HEK293 (cell line): ENCODE data around the gene ERMARD.
A peak's percentile ranks its signal among the peaks of the same experiment; 100 is the strongest.

Source experiments
- CTCF ChIA-PET: fragments of 350-600 bp; formaldehyde crosslinking; extraction: SDS; loops from one replicate; lab custom pipeline; 2021; ENCODE audit warnings: antibody characterized with exemption; lab: Yijun Ruan, JAX
- POLR2A ChIA-PET: fragments of 300-600 bp; formaldehyde crosslinking; extraction: SDS; loops from one replicate; lab custom pipeline; 2020; ENCODE audit warnings: antibody characterized with exemption, inconsistent platforms; lab: Yijun Ruan, JAX
- H3K27ac ChIP-seq: fragments of 200-500 bp; sonication (Bioruptor generic); 2 replicates; pipeline ENCODE4 v1.5.1; 2014; ENCODE audit warnings: low read depth, low read length, control low read depth, inconsistent platforms; ENCODE audit errors: extremely low read depth
- H3K36me3 ChIP-seq, 2 experiments: fragments of 200-500 bp in 1 of 2; sonication (Bioruptor generic) in 1 of 2; 1 replicate in 1 of 2; 2 replicates in 1 of 2; pipeline ENCODE4 v1.5.1; 2014 to 2017; ENCODE audit warnings: inconsistent platforms in 2 of 2, low read length in 2 of 2; ENCODE audit not compliant: control insufficient read depth in 2 of 2, insufficient read depth in 1 of 2
- H3K4me1 ChIP-seq: fragments of 200-500 bp; sonication (Bioruptor generic); 2 replicates; pipeline ENCODE4 v1.5.1; 2014; ENCODE audit warnings: mild to moderate bottlenecking, low read length, inconsistent platforms; ENCODE audit not compliant: control insufficient read depth, insufficient read depth
- H3K4me3 ChIP-seq: 2 replicates; pipeline ENCODE4 v1.5.1; 2011; ENCODE audit warnings: low read depth, mild to moderate bottlenecking, control low read depth, low read length, moderate library complexity
- H3K9me3 ChIP-seq: fragments of 200-500 bp; sonication (Bioruptor generic); 2 replicates; pipeline ENCODE4 v1.5.1; 2014; ENCODE audit warnings: low read depth, low read length, inconsistent platforms; ENCODE audit not compliant: control insufficient read depth, insufficient read depth
- FEZF1 ChIP-seq: fragments of 450-650 bp; formaldehyde crosslinking; IDR thresholded peaks from 2 replicates; pipeline ENCODE4 v1.5.1; 2016; ENCODE audit warnings: missing biosample characterization, missing genetic modification characterization
- GFI1B ChIP-seq: fragments of 450-650 bp; formaldehyde crosslinking; IDR thresholded peaks from 2 replicates; pipeline ENCODE4 v1.5.1; 2016; ENCODE audit warnings: missing biosample characterization, missing genetic modification characterization
- GLIS1 ChIP-seq: fragments of 450-650 bp; formaldehyde crosslinking; IDR thresholded peaks from 2 replicates; pipeline ENCODE4 v1.5.1; 2016; ENCODE audit warnings: missing biosample characterization, missing genetic modification characterization
- HOXA7 ChIP-seq: sonication (generic); formaldehyde crosslinking; IDR thresholded peaks from 2 replicates; pipeline ENCODE4 v1.8.1; 2022; ENCODE audit warnings: missing genetic modification reagents, borderline replicate concordance
- IKZF3 ChIP-seq: fragments of 450-650 bp; IDR thresholded peaks from 2 replicates; pipeline ENCODE4 v1.5.0; 2018; ENCODE audit warnings: missing biosample characterization, mild to moderate bottlenecking, missing genetic modification characterization, moderate library complexity
- KLF7 ChIP-seq: fragments of 450-650 bp; formaldehyde crosslinking; IDR thresholded peaks from 2 replicates; pipeline ENCODE4 v1.5.1; 2016; ENCODE audit warnings: missing biosample characterization, missing genetic modification characterization, borderline replicate concordance
- OVOL3 ChIP-seq: fragments of 450-650 bp; formaldehyde crosslinking; IDR thresholded peaks from 2 replicates; pipeline ENCODE4 v1.5.1; 2016; ENCODE audit warnings: missing biosample characterization, missing genetic modification characterization
- SCRT1 ChIP-seq: fragments of 450-650 bp; formaldehyde crosslinking; IDR thresholded peaks from 2 replicates; pipeline ENCODE4 v1.5.1; 2016; ENCODE audit warnings: missing biosample characterization, missing genetic modification characterization, borderline replicate concordance
- SCRT2 ChIP-seq: fragments of 450-650 bp; formaldehyde crosslinking; IDR thresholded peaks from 2 replicates; pipeline ENCODE4 v1.5.1; 2016; ENCODE audit warnings: missing biosample characterization, missing genetic modification characterization
- SP7 ChIP-seq: fragments of 450-650 bp; formaldehyde crosslinking; IDR thresholded peaks from 2 replicates; pipeline ENCODE4 v1.5.1; 2016; ENCODE audit warnings: missing biosample characterization, missing genetic modification characterization
- YY2 ChIP-seq: fragments of 450-650 bp; formaldehyde crosslinking; IDR thresholded peaks from 2 replicates; pipeline ENCODE4 v1.5.1; 2016; ENCODE audit warnings: missing biosample characterization, missing genetic modification characterization
- ZBTB20 ChIP-seq: fragments of 450-650 bp; formaldehyde crosslinking; IDR thresholded peaks from 2 replicates; pipeline ENCODE4 v1.5.1; 2016; ENCODE audit warnings: missing biosample characterization, missing genetic modification characterization
- ZBTB8A ChIP-seq: fragments of 450-650 bp; formaldehyde crosslinking; IDR thresholded peaks from 2 replicates; pipeline ENCODE4 v1.5.1; 2016; ENCODE audit warnings: missing biosample characterization, missing genetic modification characterization
- ZFP41 ChIP-seq: fragments of 450-650 bp; formaldehyde crosslinking; IDR thresholded peaks from 2 replicates; pipeline ENCODE4 v1.5.1; 2016; ENCODE audit warnings: missing biosample characterization, missing genetic modification characterization, borderline replicate concordance
- ZNF133 ChIP-seq: fragments of 450-650 bp; formaldehyde crosslinking; IDR thresholded peaks from 2 replicates; pipeline ENCODE4 v1.5.1; 2016; ENCODE audit warnings: missing biosample characterization, missing genetic modification characterization
- ZNF239 ChIP-seq: fragments of 450-650 bp; formaldehyde crosslinking; IDR thresholded peaks from 2 replicates; pipeline ENCODE4 v1.5.1; 2016; ENCODE audit warnings: missing biosample characterization, missing genetic modification characterization
- ZNF266 ChIP-seq: fragments of 450-650 bp; formaldehyde crosslinking; IDR thresholded peaks from 2 replicates; pipeline ENCODE4 v1.5.1; 2016; ENCODE audit warnings: missing biosample characterization, missing genetic modification characterization, low read depth
- ZNF341 ChIP-seq: fragments of 450-650 bp; formaldehyde crosslinking; IDR thresholded peaks from 2 replicates; pipeline ENCODE4; 2016; ENCODE audit warnings: low read depth, missing biosample characterization, missing genetic modification characterization
- ZNF366 ChIP-seq: fragments of 450-650 bp; formaldehyde crosslinking; conservative IDR thresholded peaks from 2 replicates; pipeline ENCODE4 v1.5.1; 2016; ENCODE audit warnings: missing biosample characterization, missing genetic modification characterization
- ZNF391 ChIP-seq: fragments of 450-650 bp; formaldehyde crosslinking; IDR thresholded peaks from 2 replicates; pipeline ENCODE4 v1.5.1; 2016; ENCODE audit warnings: low read depth, missing biosample characterization, missing genetic modification characterization, borderline replicate concordance
- ZNF549 ChIP-seq: fragments of 450-650 bp; IDR thresholded peaks from 2 replicates; pipeline ENCODE4 v1.5.1; 2018; ENCODE audit warnings: missing biosample characterization, missing genetic modification characterization, mild to moderate bottlenecking, inconsistent platforms, moderate library complexity
- ZNF600 ChIP-seq: fragments of 450-650 bp; formaldehyde crosslinking; IDR thresholded peaks from 2 replicates; pipeline ENCODE4 v1.5.1; 2016; ENCODE audit warnings: missing biosample characterization, missing genetic modification characterization
- ZNF623 ChIP-seq: fragments of 450-650 bp; formaldehyde crosslinking; IDR thresholded peaks from 2 replicates; pipeline ENCODE4 v1.5.1; 2016; ENCODE audit warnings: missing biosample characterization, missing genetic modification characterization
- ZNF629 ChIP-seq: fragments of 450-650 bp; formaldehyde crosslinking; IDR thresholded peaks from 2 replicates; pipeline ENCODE4 v1.5.1; 2017; ENCODE audit warnings: missing biosample characterization, missing genetic modification characterization
- ZNF660 ChIP-seq: fragments of 450-650 bp; IDR thresholded peaks from 2 replicates; pipeline ENCODE4 v1.5.1; 2018; ENCODE audit warnings: missing biosample characterization, mild to moderate bottlenecking, missing genetic modification characterization
- ZNF707 ChIP-seq: fragments of 450-650 bp; formaldehyde crosslinking; IDR thresholded peaks from 2 replicates; pipeline ENCODE4 v1.5.1; 2016; ENCODE audit warnings: missing biosample characterization, missing genetic modification characterization
- ZNF837 ChIP-seq: fragments of 450-650 bp; formaldehyde crosslinking; IDR thresholded peaks from 2 replicates; pipeline ENCODE4 v1.5.1; 2016; ENCODE audit warnings: missing biosample characterization, missing genetic modification characterization
- ZNF843 ChIP-seq: fragments of 450-650 bp; formaldehyde crosslinking; IDR thresholded peaks from 2 replicates; pipeline ENCODE4 v1.5.1; 2016; ENCODE audit warnings: missing biosample characterization, missing genetic modification characterization
- ZXDB ChIP-seq: fragments of 450-650 bp; formaldehyde crosslinking; IDR thresholded peaks from 2 replicates; pipeline ENCODE4 v1.5.1; 2016; ENCODE audit warnings: missing biosample characterization, missing genetic modification characterization
- TF ChIP-seq, protein P1 (sequence below): fragments of 450-650 bp; formaldehyde crosslinking; conservative IDR thresholded peaks from 2 replicates; pipeline ENCODE4 v1.5.1; 2016; ENCODE audit warnings: low read depth, missing biosample characterization, missing genetic modification characterization
- TF ChIP-seq, protein P2 (sequence below): fragments of 450-650 bp; formaldehyde crosslinking; IDR thresholded peaks from 2 replicates; pipeline ENCODE4 v1.5.1; 2016; ENCODE audit warnings: missing biosample characterization, missing genetic modification characterization
- TF ChIP-seq, protein P3 (sequence below): fragments of 450-650 bp; formaldehyde crosslinking; IDR thresholded peaks from 2 replicates; pipeline ENCODE4 v1.5.1; 2016; ENCODE audit warnings: missing biosample characterization, missing genetic modification characterization

Gene ERMARD

DNA sequence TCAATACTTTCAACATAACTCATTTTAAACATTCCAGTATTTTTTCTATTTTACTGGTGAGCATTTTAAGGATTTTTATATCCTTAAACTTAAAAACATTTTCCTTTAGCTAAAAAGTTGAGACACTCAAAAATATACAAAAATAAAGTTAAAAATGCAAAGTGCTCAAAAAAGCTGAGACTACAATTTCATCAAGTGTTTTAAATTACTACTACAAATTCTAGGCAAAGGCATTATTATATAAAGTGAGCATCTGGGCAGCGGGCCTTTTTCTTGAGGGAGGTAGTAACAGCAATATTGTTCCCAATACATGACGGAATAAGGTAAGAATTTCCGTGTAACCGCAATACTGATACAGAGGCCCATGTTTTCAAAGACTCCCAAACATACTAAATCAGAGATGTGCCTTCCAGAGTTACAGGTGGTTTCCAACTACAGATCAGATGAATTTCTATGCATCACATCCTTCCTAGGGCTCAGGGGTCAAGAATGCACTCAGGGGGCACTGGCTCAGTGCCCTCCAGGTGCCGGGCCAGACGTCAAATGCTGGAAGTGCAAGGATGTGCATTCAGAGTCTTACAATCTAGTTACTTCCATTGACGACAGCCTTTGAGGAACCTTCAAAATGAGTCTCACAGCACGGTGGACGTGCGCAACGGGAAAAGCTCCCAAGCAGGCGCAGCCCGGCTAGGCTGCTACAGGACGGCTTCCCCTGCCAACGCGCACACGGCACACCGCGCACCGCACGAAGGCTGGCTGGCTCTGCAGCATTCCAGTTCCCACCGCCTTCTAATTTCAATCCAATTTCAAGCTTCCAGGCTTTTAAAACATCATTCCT, 28.8 kb upstream of the ERMARD start:
- H3K36me3 ChIP-seq: peaks cover 10 to 11% of the 10 kb centered on the region in 2 experiments
- H3K9me3 ChIP-seq: no peaks in the 10 kb centered on the region
- POLR2A ChIA-PET: interaction anchor here (1.1 to 3.2 kb wide), 5 partner anchors 18 to 367 kb away, joined by 3 to 33 read pairs (median 8); partner anchors contain the start of genes C6orf120, DYNLT2, ERMARD and WDR27
- CTCF ChIA-PET: interaction anchor here (0.6 to 2.6 kb wide), 4 partner anchors 13 to 852 kb away, joined by 3 to 21 read pairs (median 4); partner anchors contain the start of genes C6orf120 and WDR27
- H3K4me1 ChIP-seq: 0 out of 2 replicates have a peak, but pooled peaks cover 4% of the 10 kb centered on the region
- peak overlapping the region; percentile 89 for H3K4me3 ChIP-seq
- H3K27ac ChIP-seq: peak overlapping the region; percentile 90
- TF ChIP-seq YY2 (tag by site-specific recombination) (no peak), ZNF843 (tag by site-specific recombination) (peak; percentile 22; the same call in 1 of the 2 replicates), ZNF623 (tag by site-specific recombination) (0 out of 2 replicates have a peak, but pooled peaks have one; percentile 5), SP7 (peak; percentile 53), ZNF837 (tag by site-specific recombination) (no peak), FEZF1 (tag by site-specific recombination) (peak; percentile 92), GFI1B (peak; percentile 42; the same call in 1 of the 2 replicates), SCRT2 (tag by site-specific recombination) (peak; percentile 98), OVOL3 (tag by site-specific recombination) (no peak), ZXDB (tag by site-specific recombination) (peak; percentile 74), ZNF133 (tag by site-specific recombination) (no peak), SCRT1 (tag by site-specific recombination) (peak; percentile 68; the same call in 1 of the 2 replicates), KLF7 (tag by site-specific recombination) (no peak), ZNF239 (tag by site-specific recombination) (no peak), ZNF600 (peak; percentile 96), ZNF549 (tag by site-specific recombination) (peak; percentile 68), ZNF629 (peak; percentile 79), ZNF660 (peak; percentile 46; the same call in 1 of the 2 replicates), ZNF266 (tag by site-specific recombination) (no peak), ZNF707 (tag by site-specific recombination) (no peak), ZFP41 (tag by site-specific recombination) (no peak), GLIS1 (tag by site-specific recombination) (peak; percentile 32; the same call in 1 of the 2 replicates), HOXA7 (CRISPR knock-in tag) (no peak), ZBTB8A (tag by site-specific recombination) (peak; percentile 12), ZNF391 (no peak), ZBTB20 (tag by site-specific recombination) (peak; percentile 28; the same call in 1 of the 2 replicates), IKZF3 (0 out of 2 replicates have a peak, but pooled peaks have one; percentile 29), ZNF366 (tag by site-specific recombination) (peak; percentile 75), ZNF341 (tag by site-specific recombination) (peak; percentile 44)
- TF ChIP-seq, protein P1, sequence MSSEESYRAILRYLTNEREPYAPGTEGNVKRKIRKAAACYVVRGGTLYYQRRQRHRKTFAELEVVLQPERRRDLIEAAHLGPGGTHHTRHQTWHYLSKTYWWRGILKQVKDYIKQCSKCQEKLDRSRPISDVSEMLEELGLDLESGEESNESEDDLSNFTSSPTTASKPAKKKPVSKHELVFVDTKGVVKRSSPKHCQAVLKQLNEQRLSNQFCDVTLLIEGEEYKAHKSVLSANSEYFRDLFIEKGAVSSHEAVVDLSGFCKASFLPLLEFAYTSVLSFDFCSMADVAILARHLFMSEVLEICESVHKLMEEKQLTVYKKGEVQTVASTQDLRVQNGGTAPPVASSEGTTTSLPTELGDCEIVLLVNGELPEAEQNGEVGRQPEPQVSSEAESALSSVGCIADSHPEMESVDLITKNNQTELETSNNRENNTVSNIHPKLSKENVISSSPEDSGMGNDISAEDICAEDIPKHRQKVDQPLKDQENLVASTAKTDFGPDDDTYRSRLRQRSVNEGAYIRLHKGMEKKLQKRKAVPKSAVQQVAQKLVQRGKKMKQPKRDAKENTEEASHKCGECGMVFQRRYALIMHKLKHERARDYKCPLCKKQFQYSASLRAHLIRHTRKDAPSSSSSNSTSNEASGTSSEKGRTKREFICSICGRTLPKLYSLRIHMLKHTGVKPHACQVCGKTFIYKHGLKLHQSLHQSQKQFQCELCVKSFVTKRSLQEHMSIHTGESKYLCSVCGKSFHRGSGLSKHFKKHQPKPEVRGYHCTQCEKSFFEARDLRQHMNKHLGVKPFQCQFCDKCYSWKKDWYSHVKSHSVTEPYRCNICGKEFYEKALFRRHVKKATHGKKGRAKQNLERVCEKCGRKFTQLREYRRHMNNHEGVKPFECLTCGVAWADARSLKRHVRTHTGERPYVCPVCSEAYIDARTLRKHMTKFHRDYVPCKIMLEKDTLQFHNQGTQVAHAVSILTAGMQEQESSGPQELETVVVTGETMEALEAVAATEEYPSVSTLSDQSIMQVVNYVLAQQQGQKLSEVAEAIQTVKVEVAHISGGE: peak; percentile 48
- TF ChIP-seq, protein P2, sequence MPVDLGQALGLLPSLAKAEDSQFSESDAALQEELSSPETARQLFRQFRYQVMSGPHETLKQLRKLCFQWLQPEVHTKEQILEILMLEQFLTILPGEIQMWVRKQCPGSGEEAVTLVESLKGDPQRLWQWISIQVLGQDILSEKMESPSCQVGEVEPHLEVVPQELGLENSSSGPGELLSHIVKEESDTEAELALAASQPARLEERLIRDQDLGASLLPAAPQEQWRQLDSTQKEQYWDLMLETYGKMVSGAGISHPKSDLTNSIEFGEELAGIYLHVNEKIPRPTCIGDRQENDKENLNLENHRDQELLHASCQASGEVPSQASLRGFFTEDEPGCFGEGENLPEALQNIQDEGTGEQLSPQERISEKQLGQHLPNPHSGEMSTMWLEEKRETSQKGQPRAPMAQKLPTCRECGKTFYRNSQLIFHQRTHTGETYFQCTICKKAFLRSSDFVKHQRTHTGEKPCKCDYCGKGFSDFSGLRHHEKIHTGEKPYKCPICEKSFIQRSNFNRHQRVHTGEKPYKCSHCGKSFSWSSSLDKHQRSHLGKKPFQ (tag by site-specific recombination): peak; percentile 73
- TF ChIP-seq, protein P3, sequence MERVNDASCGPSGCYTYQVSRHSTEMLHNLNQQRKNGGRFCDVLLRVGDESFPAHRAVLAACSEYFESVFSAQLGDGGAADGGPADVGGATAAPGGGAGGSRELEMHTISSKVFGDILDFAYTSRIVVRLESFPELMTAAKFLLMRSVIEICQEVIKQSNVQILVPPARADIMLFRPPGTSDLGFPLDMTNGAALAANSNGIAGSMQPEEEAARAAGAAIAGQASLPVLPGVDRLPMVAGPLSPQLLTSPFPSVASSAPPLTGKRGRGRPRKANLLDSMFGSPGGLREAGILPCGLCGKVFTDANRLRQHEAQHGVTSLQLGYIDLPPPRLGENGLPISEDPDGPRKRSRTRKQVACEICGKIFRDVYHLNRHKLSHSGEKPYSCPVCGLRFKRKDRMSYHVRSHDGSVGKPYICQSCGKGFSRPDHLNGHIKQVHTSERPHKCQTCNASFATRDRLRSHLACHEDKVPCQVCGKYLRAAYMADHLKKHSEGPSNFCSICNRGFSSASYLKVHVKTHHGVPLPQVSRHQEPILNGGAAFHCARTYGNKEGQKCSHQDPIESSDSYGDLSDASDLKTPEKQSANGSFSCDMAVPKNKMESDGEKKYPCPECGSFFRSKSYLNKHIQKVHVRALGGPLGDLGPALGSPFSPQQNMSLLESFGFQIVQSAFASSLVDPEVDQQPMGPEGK (tag by site-specific recombination): peak; percentile 37; the same call in 1 of the 2 replicates
